Right lobe of liver (tissue), 4 donors: ENCODE results near the gene RBM5.

Experiments used
- CTCF ChIP-seq, 4 donors: fragments of 200-600 bp in 3 of 4; fragments of 450-650 bp in 1 of 4; IDR thresholded peaks; one replicate each; pipeline versions ENCODE4 v1.5.1 to v1.8.0; 2016 to 2022; ENCODE audit warnings: antibody characterized with exemption in 4 of 4, mild to moderate bottlenecking in 2 of 4
- POLR2A ChIP-seq: fragments of 450-650 bp; IDR thresholded peaks from one replicate; pipeline ENCODE4 v1.6.1; 2017; ENCODE audit warnings: antibody characterized with exemption, mild to moderate bottlenecking
- donor health status: DM: no; HTN: no; CAD: no.
- donor health status: DM: no; HTN: no; CAD: no.
- donor health status: DM: no; HTN: yes; CAD: no.

GRCh38 chr3:50151728-50152127 lies 63.0 kb downstream of the RBM5 start:
- TF ChIP-seq CTCF (IDR thresholded peaks at IDR 0.05) = no peak
- TF ChIP-seq POLR2A = no peak
